SK-N-SH treated with all-trans-retinoic acid at 6 μM for 48 hours (cell line): ENCODE data around the gene FAM229A.

Source experiments
- SNAI2 ChIP-seq: fragments of 250-450 bp; sonication (Bioruptor Pico); IDR thresholded peaks from 2 replicates; pipeline ENCODE4 v1.5.0; 2020; ENCODE audit warnings: mild to moderate bottlenecking, moderate library complexity
- ZFP30 ChIP-seq: fragments of 450-650 bp; formaldehyde crosslinking; IDR thresholded peaks from 2 replicates; pipeline ENCODE4 v1.5.0; 2022; ENCODE audit warnings: mild to moderate bottlenecking, moderate library complexity
- ZNF565 ChIP-seq: fragments of 450-650 bp; formaldehyde crosslinking; conservative IDR thresholded peaks from 2 replicates; pipeline ENCODE4 v1.5.0; 2020; ENCODE audit warnings: low read depth, mild to moderate bottlenecking, moderate library complexity
- ZNF70 ChIP-seq: fragments of 450-650 bp; formaldehyde crosslinking; IDR thresholded peaks from 2 replicates; pipeline ENCODE4 v1.5.0; 2020; ENCODE audit warnings: mild to moderate bottlenecking, moderate library complexity
- TF ChIP-seq, protein P1 (sequence below): fragments of 250-450 bp; sonication (Bioruptor Pico); IDR thresholded peaks from 2 replicates; pipeline ENCODE4 v1.8.0; 2020; ENCODE audit warnings: mild to moderate bottlenecking, moderate library complexity, borderline replicate concordance

DNA sequence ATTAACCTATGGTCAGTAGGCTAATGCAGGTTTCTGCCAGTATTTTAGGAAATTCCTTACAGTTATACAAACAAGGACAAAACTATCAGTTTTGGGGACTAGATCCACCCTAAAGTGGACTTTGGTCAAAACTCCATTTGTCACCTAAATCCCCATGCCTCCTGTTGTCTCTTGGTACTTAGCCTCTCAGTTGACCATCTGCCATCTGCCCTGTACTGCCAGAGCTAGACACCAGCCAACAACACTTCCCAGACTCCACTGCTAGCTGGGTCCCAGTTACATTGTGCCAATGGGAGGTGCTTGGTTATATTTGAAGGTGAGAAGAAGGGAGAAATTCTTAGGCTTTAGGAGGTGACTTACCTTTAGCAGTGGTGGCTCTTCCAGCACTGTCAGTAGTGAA lies 49.0 kb upstream of the FAM229A start:
- TF ChIP-seq ZNF70 (CRISPR knock-in tag) (no peak), ZNF565 (CRISPR knock-in tag) (no peak), ZFP30 (CRISPR knock-in tag) (no peak), SNAI2 (CRISPR knock-in tag) (no peak)
- TF ChIP-seq, protein P1, sequence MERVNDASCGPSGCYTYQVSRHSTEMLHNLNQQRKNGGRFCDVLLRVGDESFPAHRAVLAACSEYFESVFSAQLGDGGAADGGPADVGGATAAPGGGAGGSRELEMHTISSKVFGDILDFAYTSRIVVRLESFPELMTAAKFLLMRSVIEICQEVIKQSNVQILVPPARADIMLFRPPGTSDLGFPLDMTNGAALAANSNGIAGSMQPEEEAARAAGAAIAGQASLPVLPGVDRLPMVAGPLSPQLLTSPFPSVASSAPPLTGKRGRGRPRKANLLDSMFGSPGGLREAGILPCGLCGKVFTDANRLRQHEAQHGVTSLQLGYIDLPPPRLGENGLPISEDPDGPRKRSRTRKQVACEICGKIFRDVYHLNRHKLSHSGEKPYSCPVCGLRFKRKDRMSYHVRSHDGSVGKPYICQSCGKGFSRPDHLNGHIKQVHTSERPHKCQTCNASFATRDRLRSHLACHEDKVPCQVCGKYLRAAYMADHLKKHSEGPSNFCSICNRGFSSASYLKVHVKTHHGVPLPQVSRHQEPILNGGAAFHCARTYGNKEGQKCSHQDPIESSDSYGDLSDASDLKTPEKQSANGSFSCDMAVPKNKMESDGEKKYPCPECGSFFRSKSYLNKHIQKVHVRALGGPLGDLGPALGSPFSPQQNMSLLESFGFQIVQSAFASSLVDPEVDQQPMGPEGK (CRISPR knock-in tag) = no peak
